NCI-H1436 (cell line): Measurements from ENCODE around the gene ATOH1.

ENCODE experiments used
- DNase-seq: peaks from one replicate; lab custom pipeline; 2025; lab: John Stamatoyannopoulos, UW

ATOH1 gene, protein sequence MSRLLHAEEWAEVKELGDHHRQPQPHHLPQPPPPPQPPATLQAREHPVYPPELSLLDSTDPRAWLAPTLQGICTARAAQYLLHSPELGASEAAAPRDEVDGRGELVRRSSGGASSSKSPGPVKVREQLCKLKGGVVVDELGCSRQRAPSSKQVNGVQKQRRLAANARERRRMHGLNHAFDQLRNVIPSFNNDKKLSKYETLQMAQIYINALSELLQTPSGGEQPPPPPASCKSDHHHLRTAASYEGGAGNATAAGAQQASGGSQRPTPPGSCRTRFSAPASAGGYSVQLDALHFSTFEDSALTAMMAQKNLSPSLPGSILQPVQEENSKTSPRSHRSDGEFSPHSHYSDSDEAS

DNA sequence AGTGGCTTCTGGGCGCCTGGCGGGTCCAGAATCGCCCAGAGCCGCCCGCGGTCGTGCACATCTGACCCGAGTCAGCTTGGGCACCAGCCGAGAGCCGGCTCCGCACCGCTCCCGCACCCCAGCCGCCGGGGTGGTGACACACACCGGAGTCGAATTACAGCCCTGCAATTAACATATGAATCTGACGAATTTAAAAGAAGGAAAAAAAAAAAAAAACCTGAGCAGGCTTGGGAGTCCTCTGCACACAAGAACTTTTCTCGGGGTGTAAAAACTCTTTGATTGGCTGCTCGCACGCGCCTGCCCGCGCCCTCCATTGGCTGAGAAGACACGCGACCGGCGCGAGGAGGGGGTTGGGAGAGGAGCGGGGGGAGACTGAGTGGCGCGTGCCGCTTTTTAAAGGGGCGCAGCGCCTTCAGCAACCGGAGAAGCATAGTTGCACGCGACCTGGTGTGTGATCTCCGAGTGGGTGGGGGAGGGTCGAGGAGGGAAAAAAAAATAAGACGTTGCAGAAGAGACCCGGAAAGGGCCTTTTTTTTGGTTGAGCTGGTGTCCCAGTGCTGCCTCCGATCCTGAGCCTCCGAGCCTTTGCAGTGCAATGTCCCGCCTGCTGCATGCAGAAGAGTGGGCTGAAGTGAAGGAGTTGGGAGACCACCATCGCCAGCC lies at the start of gene ATOH1:
Gene ATOH1 (plus strand): TSS at position 422 of the 663 bp plus-strand sequence. CDS start 174 bp downstream, at position 596.
- peak; percentile 9 for DNase-seq

DNA sequence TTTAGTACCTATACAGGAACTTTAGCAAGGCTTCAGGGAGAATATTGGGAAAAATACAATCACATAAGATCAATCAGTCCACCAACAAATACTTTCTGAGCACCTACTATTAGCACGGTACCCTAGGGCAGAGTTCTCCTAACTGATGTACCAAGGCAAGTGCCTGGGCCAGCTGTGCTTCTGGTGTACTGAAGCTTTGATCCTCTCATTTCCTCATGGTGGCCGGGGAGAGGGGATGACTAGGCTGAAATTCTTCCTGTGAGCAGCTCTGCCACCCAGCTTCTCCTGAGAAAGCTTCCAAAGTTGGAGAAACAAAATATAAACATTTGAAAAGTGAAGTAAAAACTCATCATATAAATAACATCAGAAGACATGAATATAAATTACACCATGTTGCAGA lies 49.3 kb upstream of the ATOH1 start:
- no peak for DNase-seq

DNA sequence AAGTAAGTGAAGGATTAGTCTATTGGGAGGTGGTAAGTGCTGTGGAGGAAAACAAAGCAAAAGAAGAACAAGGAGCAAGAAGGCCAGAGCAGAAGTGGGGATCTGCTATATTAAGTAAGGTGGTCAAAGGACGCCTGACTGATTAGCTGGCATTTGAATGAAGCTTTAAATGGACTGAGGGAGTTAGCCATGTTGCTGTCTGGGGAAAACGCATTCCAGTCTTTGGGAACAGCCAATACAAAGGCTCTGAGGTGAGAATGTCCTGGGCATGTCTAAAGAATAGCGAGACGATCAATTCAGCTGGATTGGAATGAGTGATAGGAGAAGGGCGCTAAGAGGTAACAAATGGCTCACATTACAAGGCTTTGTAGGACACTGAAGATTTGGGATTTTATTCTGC lies 48.5 kb upstream of the ATOH1 start:
- no peak for DNase-seq

DNA sequence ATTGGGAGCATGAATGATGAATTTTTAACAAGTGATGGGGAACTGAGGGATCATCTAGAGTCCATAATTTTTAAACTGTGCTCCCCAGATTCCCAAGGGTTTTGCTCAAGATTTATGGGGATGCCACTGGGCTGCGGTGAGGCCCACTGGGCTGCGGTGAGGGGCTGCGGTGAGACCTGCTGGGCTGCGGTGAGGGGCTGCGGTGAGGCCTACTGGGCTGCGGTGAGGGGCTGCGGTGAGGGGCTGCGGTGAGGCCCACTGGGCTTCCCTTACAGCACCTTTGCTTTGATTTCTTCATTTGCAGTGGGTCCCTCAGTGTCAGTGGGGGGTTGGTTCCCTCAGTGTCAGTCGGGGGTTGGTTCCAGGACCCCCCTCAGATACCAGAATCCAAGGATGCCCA lies 47.4 kb upstream of the ATOH1 start:
- DNase-seq = no peak

DNA sequence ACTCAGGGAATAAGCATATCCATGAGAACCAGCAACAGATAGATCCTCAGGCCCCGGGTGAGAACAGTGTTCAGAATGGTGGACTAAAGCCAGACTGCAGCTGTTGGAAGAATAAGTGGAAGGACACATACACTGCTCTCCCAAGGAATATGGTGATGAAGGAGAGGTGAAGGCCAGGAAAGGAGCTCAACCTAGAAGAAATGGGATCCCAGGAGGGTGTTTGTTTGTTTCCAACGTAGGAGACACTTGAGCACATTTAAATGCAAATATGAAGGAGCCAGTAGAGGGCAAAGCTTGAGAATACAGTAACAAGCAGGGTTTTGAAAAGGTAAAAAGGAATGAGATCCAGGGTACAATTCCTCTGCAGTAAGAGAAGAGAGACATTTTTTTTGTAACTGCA lies 42.4 kb upstream of the ATOH1 start:
- DNase-seq = no peak

DNA sequence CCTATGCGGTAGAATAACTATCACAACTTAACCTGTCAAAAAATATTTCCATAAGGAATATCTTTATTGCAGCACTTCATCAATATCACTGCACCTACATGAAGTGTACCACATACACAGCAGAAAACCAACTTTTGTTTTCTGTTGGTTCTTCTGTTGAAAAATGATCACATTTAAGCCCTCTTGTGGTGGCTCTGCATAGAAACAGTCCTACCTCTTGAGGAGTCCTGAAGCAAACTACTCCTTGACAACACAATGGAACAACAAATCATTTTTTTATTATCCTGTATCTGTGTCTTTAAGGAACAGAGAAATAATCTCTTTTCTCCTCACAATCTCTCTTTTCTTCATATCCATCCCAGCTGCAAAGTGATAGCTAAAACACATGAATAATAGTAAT lies 39.8 kb upstream of the ATOH1 start:
- no peak for DNase-seq

DNA sequence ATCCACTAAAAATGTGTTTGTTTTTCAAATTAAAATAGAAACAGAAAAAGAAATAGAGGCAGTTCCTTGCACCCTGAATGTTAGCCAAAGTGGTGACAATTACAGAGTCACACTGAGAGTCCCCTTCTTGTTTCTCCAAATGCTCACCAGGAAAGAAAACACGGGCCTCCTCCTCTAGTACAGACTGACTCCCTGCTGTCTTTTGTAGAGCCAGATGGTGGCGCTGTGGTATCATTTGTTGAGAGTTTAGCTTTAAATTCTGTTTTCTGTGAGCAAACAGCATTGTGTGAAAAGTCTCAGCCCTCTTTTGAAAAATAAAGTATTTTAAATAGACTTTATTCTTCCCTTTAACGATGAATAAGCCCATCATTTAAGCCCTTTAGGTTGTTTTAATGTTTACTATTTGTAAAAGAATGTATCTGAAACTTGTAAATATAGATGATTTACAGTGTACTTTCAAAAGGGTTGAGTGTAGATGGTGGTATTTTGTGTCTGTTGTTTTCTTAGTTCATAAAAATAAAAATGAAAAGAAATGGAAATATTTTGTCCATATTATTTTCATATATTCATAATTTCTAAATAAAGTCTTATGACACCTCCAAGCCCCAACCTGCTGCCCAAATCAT lies 36.9 kb upstream of the ATOH1 start:
- peak; percentile 59 for DNase-seq

DNA sequence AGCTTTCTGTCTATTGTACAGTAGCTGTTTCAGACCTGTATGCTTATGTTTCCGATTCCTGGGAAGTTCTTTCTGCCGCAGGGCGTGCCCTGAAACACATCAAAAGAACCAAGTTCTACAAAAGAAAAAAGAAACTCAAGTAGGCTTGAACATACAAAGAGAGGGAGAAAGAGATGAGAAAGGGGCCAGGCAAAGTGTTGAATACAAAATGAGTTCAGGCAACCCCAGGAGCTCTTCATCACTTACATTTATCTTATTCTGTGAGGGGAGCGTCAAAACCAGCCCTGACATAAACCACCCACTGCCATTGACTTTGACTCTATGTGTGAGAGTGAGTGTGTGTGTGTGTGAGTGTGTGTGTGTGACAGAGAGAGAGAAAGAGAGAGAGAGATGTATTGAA lies 26.5 kb upstream of the ATOH1 start:
- no peak for DNase-seq

DNA sequence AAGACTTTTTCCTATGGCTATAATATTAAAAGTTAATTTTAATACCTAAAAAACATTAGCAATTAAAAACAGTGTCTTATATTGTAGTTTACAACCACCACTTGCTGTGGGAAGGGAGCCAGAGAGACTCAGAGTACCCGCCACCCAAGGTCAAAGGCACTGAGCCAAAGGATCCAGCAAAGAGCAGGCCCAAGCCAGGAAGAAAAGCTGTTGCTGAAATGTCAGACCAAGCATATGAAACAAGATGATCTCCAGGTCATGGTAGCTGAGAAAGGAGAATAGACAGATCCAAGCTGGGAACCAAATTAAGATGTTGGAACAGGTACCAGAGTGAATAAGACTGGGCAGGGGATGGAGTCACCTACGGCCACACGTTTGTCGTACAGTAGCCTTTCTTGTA lies 18.8 kb upstream of the ATOH1 start:
- DNase-seq = no peak

DNA sequence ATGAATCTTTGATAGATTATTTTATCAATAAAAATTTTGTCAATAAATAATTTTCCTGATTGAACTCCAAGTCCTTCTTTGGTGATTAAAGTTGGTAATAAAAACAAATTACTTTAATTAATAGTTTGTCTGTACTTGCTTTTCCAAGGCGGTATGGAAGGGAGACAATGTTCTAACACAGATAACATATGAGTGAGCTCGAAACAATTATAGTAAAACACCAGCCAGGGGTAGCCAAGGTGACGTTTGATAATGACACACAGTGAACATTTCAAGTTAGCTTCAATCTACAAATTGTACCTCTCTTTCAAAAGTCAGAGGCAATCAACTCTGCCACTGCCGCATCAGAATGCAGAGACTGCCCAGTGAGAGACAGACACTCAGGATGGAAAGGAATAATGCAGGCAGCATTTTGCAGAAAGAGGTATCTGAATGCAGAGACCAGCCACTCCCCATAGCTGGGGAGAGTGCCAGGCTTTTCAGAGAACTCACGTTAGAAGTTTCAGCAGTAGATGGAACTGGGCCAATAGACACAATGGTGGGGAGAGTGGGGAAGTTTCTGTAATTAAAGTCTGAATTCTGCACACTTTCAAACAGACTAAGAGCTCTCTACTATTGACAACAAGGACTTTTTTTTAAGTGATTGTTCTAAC lies 18.1 kb upstream of the ATOH1 start:
- no peak for DNase-seq

DNA sequence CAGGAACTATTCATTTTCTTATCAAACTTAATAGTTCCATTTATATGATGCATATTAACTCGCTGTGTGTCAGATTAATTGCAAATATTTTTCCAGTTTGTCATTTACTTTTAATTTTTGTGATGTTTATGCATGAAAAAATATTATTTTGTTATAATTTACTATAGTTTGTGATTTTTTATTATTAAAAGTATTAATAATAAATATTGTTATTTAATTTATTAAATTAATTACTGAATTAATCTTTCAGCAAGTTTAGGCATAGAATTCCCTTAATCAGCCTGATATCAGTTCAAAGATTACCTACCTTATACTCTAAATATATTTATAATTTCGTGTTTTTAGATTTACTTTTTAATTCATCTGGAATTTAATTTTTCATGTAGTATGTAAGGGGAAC lies 15.5 kb upstream of the ATOH1 start:
- DNase-seq = no peak

DNA sequence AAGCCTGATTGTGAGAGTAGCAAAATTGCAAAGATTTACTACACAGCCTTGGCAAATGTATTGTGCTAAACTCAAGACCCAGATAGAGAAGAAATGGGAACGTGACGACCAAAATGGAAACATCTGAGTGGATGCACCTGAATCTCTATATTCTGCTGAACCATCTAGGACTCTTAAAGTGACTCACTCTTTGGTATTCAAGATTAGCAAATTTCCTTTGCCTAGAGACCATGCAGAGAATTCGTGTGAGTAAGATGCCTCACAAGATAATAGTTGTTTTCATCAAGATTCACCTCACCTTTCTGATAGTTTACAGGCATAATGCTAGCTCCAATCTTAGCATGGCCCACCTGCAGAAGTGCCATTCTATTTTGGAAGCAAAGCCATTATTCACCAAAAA lies 14.4 kb upstream of the ATOH1 start:
- DNase-seq = no peak

DNA sequence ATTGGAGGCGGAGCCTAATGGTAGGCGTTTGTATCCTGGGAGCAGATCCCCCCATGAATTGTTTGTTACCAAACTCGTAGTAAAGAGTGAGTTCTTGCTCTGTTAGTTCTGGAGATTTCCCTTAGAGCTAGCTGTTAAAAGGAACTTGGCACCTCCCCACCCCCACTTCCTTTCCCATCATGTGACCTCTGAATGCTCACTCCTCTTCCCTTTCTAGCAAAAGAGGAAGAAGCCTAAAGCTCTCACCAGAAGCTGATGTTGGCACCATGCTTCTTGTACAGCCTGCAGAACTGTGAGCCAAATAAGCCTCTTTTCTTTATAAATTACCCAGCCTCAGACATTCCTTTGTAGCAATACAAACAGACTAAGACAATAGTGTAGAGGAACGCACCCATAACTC lies 13.8 kb upstream of the ATOH1 start:
- no peak for DNase-seq

DNA sequence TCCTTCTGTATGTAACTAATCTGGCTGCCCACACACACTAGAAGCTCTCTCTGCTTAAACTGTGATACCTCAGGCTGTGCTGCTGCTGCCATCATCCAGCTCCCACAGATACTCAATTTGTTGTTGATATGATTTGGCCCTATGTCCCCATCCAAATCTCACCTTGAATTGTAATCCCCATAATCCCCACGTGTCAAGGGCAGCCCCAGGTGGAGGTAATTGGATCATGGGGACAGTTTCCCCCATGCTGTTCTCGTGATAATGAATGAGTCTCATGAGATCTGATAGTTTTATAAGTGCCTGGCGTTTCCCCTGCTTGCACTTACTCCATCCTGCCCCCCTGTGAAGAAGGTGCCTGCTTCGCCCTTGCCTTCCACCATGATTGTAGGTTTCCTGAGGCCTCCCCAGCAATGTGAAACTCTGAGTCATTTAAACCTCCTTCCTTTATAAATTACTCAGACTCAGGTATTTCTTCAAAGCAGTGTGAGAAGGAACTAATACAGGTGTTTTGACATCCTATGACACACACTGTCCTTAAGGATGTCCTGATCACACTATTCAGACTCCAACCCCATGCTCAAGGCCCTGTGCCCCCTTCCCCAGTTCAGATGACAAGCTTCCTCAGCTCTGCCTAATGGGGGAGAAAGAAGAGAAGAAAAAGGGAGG lies 2.9 kb upstream of the ATOH1 start:
- DNase-seq = no peak

DNA sequence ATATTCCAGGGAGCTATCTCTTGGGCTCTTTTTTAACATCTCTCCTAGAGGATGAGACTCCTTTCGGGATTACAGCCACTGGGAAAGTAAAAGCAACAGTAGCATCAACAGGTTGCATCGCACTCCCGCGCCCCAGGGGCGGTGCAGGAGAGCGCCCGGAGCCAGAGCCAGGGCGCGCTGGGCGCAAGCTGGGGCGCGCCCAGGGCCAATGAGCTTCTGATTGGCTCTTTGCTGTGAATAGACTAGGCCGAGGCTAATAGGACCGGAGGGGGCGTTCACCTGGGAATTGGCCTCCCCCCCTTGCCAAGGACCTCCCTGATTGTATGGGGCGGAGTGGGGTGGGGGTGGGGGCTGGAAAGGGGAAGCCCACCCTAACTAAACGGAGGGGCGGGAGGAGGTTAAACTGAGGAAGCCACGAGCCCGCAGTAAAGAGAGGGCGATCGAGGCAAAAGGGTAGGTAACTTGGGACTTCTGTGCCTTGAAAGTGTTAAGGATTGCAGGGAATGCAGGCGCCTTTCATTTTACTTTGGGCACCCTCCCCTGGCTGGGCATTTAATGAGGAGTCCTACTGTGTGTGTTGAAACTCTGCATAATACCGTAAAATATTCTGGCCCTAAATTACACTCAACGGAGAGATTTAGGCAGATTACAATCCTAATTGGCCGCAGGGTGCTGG lies 1.1 kb upstream of the ATOH1 start:
- no peak for DNase-seq

DNA sequence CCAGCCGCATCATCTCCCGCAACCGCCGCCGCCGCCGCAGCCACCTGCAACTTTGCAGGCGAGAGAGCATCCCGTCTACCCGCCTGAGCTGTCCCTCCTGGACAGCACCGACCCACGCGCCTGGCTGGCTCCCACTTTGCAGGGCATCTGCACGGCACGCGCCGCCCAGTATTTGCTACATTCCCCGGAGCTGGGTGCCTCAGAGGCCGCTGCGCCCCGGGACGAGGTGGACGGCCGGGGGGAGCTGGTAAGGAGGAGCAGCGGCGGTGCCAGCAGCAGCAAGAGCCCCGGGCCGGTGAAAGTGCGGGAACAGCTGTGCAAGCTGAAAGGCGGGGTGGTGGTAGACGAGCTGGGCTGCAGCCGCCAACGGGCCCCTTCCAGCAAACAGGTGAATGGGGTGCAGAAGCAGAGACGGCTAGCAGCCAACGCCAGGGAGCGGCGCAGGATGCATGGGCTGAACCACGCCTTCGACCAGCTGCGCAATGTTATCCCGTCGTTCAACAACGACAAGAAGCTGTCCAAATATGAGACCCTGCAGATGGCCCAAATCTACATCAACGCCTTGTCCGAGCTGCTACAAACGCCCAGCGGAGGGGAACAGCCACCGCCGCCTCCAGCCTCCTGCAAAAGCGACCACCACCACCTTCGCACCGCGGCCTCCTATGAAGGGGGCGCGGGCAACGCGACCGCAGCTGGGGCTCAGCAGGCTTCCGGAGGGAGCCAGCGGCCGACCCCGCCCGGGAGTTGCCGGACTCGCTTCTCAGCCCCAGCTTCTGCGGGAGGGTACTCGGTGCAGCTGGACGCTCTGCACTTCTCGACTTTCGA lies 654 bp downstream of the ATOH1 start:
- no peak for DNase-seq

DNA sequence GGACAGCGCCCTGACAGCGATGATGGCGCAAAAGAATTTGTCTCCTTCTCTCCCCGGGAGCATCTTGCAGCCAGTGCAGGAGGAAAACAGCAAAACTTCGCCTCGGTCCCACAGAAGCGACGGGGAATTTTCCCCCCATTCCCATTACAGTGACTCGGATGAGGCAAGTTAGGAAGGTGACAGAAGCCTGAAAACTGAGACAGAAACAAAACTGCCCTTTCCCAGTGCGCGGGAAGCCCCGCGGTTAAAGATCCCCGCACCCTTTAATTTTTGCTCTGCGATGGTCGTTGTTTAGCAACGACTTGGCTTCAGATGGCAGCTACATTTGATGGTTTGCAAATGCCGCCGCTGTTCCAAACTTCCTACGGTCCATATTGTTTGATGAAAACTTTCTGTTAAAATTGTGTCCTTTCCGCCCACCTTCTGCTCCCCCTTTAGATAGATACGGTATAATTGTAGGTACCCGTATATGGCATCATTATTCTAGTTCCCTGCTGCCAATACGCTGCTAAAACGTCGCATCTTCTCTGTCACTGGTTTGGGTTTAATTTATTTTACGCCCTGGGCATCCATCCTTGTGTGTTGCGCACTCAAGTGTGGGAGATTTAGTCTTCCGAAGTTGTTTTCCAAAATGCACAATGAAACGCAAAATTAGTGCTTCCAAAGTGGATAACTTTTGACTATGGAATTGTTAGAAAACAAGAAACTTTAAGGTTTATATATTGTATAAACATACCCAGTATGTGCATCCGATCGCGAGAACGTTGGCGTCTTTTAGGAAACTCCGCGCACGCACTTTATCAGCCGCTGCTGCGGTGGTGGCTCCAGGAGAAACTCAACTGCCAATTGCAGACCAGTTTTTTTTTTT lies 1.5 kb downstream of the ATOH1 start:
- DNase-seq = no peak

DNA sequence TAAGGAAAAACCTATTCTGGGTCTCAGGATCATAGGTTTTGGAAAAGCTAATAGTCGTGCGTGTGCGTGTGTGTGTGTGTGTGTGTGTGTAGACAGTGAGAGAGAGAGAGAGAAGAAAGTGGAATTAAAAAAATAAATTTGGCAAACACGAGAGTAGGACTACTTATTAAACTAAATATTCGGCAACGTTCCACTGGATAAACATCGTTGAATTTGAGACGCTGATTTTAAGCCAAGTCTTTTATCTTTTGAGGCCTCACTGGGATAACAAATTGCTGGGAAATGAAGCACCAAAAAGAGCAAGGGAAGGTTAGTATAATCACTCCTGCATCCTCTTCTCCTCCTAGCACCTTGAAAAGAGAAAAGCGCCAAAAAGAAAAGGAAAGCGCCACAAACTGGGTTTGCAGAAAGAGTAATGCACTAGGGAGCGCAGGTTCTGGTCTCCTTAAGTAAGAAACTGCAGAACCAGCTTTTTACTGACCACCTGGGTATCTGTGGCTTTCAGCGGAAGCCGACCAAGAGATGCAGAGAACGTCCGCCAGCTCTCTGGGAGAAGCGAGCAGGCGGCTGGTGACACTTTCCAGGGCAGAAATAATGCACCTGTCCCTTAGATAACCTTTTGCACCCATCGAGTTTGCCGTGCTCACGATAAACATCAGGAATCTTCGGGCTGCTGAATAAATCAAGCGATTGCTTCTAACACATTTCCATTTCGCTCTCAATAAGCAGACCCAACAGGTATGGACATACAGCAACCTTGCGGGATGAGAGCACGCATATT lies 3.4 kb downstream of the ATOH1 start:
- DNase-seq = no peak
